Measurements from ENCODE around the gene TTC21A.

Gene TTC21A

DNA sequence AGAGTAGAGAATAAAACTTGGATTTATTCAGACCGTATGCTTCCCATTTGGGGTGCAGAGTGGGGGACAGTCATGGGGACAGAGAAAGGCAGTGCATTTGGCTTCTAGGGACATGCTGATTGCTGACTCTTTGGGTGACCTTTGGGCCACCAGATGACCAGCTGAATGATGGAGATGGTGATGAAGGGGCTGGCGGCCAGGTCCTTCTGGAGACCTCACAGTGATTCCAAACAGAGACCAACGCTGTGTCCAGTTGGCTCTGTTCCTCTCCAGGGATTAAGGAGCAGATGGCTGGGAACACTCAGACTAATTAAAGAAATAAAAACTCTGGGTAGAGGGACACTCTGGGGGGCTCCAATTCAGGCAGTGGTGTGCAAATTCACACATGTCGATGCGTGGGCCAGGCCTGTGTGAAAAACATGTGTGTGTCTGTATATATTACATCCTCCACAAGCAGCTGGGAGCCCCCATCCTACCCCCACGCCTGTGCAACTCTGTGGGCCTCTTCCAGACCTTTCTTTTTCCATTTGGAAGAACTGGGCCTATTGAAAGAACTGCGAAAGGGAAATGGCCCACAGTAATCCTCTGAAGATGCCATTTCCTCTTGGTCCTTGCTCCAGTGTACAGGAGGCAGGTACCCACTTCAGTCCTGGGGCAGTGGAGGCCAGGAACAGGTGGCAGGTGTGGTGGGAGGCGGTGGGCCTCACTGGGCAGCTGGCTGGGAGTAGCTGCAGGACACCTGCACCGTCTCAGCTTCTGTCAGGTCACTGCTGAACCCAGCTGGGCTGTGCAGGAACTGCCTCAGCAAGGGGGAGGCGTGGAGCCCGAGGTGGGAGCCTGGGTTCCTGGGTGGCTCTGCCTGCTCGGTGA lies 76.0 kb downstream of the TTC21A start:
- no peak for DNase-seq

DNA sequence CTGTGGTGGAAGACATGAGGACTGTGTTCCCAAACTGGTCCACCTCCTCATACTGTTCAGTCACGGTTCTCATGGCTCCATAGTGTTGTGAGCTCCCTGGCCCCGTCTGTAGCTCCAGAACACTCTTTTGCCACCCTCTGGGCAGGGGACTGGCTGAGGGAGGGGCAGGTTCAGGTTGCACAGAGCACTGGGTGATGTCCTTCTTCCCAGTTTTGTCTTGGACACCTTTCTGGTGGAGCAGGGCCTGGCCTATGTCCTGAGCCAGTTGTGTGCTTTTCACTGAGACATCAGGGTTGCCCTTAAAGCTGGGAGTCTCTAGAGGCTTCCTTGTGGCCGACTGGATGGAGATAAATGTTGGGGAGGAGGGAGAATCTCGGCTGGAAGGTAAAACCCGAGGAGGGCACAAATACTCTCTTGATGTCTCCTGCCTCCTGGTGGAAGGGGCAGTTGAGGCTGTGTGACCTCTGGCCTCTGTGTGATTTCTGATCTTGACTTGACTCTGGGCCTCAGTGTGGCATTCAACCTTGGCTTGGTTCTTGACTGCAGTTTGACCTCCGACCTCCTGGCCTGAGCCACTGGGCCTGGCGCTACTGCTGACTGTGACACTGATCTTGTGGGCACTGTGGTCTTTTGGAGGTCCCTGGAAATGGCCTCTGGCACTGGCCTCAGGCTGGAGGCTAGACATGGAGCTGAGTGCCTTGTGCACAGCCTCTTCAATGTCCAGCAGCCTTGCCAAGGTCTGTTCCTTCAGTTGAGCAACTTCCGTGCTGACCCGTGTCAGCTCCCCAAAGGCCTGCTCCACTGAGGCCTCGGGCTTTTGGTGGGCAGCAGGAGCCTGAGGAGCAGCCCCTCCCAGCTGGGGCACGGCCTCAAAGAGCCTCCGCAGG lies 76.8 kb downstream of the TTC21A start:
- DNase-seq, result no peak

DNA sequence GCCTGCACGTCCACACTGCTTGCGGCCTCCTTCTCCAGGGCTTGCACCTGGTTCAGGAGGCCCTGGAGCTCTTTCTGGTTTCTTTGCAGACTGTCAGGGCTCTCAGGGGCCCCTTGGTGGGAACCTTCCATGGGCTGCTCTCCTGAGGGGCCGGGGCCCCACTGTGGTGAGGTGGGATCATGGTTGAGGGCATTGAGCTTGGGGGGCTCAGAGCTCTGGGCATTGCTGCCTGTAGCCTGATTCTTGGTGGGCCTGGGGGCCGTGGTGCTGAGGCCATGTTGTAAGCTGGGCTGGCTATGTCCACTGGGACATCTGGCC lies 77.4 kb downstream of the TTC21A start:
- no peak for DNase-seq

DNA sequence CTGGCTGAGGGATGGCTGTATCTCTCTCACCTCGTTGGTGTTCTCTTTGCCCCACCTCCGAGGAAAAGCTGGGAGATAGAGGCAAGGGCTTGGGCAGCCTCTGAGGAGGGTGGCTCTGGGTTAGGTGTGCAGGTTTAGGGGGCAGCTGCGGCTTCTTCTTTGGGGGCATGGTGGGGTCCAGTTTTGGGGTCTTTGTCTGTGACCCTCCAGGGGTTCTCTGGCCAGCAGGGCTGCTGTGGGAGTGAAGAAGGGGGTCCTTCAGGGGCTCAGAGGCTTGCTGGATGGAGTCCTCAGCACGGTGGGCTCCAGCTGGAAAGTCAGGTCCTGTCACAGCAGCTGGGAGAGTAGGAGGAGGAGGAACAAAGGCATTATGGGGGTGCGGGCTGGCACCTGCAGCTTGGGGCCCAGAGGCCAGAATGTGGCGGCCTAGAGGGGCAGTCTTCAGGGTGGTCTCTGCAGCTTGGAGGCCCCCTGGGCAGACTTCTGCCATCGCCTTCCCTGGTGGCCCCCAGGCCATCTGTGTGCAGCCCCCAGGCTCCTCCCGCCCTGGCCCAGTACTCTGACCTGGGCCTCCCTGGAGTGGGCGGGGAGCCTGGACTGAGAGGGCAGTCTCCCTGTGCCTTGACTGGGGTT lies 78.0 kb downstream of the TTC21A start:
- DNase-seq, result no peak

DNA sequence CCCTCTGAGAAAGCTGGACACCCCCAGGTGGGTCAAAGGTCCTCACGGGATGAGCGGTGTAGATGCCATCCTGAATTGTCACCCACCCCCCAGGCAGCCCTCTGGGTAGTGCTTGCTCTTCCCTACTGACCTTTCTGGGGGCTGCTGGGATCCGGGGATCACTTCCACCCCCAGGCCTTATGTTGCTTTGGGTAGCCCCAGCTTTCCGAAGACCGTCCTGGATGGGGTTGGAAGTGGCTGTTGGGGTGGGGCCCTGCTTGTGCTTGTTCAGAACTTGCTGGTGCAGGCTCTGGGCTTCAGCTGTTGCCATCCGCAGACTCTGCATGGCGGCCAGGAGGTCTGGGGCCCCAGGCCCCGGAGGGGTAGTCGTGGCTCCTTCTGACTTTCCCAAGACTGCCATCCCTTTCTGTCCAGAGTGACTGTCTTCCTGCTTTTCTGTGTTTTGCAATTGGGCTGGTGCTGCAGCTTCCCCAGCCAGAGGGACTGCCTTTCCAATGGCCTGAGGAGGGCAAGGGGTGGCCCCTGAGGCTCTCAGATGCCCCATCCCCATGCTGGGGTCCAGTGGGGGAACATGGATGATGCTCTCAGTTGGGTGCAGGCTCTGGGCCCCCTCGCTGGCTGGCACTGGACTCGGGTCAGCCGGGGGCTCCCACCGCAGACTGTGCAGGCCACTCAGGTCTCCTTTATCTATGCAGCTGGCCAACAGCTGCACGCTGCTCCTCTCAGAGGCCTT lies 78.6 kb downstream of the TTC21A start:
- DNase-seq, result no peak

DNA sequence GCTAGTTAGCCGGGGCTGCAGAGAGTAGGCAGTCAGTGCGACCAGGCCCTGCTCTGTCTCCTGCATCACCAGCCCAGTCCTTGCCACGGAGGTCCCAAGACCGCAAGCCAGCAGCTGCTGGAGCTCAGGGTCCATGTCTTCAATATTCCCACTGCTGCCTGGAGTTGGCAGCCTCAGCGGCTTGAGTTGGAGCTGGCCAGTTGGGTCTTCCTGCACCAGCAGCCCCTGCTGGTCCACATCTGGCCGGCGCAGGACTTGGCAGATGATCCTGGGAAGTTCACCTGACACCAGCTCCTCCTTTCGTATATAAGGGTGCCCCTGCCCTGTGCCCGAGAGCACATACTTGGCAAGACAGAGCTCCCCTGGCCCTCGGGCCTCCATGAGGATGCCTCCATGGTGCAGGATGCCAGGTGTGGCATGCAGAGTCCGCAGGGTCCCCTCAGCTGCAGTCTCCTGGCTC lies 79.2 kb downstream of the TTC21A start:
- no peak for DNase-seq

DNA sequence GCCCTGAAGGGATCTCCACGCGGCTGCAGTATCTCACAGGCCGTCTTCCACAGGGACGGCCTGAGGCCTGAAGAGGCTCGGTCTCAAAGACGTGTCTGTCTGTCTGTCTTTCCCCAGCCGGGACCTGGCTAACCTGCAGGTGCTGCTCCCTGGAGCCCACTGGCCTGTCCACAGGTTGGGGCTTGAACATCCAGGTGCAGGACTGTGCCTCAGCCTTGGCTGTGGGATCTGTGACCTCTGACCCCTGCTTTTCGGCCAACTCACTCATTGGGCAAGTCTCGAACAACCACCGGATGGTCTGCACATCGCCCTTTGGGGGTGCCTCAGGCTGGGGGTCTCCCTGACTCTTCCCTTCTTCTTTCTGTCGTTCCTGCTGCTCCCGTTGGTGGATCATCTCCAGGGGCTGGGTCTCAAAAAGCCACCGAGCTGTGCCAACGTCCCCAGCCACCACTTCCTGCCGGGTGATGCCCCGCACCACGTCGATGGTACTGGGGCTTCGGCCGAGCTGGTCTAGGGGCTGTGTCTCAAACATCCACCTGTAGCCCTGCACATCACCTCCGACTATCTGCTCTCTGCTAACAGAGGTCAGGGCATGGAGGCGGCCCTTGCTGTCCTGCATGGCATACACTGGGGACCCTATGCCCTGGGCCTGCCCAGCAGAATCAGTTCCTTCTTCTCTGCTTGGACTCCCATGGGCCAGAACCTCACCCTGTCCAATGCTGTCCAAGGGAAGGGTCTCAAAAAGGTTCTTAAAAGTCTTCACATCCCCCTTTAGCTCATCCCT lies 80.1 kb downstream of the TTC21A start:
- DNase-seq, result no peak
